ENCODE results near the gene PKN2. TPM values are rescaled to one million over a fixed set of nuclear protein-coding genes. Genes with fewer than 3 reads are reported as not detected.
"Not testable (repeated sequence)": the region's sequence is repeated elsewhere in the genome, so short reads cannot be mapped to it uniquely, and the experiment has no call there.

The PKN2 gene
- polyA plus RNA-seq, 3 donors: 6.9 to 23.0 (median 8.7) TPM

DNA sequence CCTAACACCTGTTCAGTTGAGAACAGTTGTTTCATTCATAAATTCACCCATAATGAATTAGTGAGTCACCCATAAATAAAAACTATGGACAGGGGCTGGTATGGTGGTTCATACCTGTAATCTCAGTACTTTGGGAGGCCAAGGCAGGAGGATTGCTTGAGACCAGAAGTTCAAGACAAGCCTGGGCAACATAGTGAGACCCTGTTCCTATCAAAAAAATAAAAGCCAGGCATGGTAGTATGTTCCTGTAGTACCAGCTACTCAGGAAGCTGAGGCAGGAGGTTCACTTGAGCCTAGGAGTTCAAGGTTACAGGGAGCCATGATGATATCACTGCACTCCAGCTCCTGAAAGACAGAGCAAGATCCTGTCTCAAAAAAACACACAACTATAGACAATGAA is 128.3 kb downstream of the PKN2 start:
- no peaks in the 10 kb centered on the region for H3K79me2 ChIP-seq (ENCODE audit: insufficient read depth, low read length)
- H3K36me3 ChIP-seq (replicated peaks in 1 of 2; ENCODE audit: control insufficient read depth in 1 of 2, insufficient read depth in 2 of 2, low read length in 2 of 2): peaks cover 70 to 89% of the 10 kb centered on the region in 2 donors
- H3K4me2 ChIP-seq (replicated peaks; ENCODE audit: extremely low read depth, low read length, poor library complexity, severe bottlenecking): no peak overlapping the region
- H3K27me3 ChIP-seq (ENCODE audit: control insufficient read depth in 2 of 2, insufficient read depth in 2 of 2, low read length in 2 of 2): no peaks in the 10 kb centered on the region
- H3K4me1 ChIP-seq (ENCODE audit: control insufficient read depth in 1 of 2, insufficient read depth in 2 of 2, low read length in 2 of 2): no peaks in the 10 kb centered on the region
- TF ChIP-seq CTCF (IDR thresholded peaks at IDR 0.05): no peak
- intact Hi-C loops (cut with micrococcal nuclease): no loop called here
- no peak overlapping the region for H3K4me3 ChIP-seq (replicated peaks in 1 of 3; ENCODE audit: low read depth in 2 of 3, low read length in 3 of 3)
- no peaks in the 10 kb centered on the region for H3K9me3 ChIP-seq (replicated peaks in 1 of 2; ENCODE audit: control insufficient read depth in 1 of 2, insufficient read depth in 1 of 2, low read length in 2 of 2)
- no peak overlapping the region for H2AFZ ChIP-seq (ENCODE audit: insufficient read depth, low read depth, low read length, poor library complexity, severe bottlenecking)
- H3K4me3 Mint-ChIP-seq: no peak overlapping the region
- DNase-seq: no peak
- H3K27ac ChIP-seq (ENCODE audit: low read depth in 1 of 2, low read length in 2 of 2): no peak overlapping the region
- no peaks in the 10 kb centered on the region for H3K27me3 Mint-ChIP-seq (ENCODE audit: low read depth in 3 of 3)
- no peaks in the 10 kb centered on the region for H4K20me1 ChIP-seq (ENCODE audit: insufficient read depth, low read length)
- H3K4me1 Mint-ChIP-seq: no peaks in the 10 kb centered on the region
- peak overlapping the region in 1 of 7 donors; percentile 43 for H3K27ac Mint-ChIP-seq
- peaks cover 45 to 78% of the 10 kb centered on the region in 2 donors for H3K36me3 Mint-ChIP-seq
- no peak overlapping the region for H3K9ac ChIP-seq (ENCODE audit: insufficient read depth, low read length, poor library complexity, severe bottlenecking)
- H3K9me3 Mint-ChIP-seq: peaks cover 0 to 8% (median 5%) of the 10 kb centered on the region in 7 donors

- H3K9me3 ChIP-seq (replicated peaks in 1 of 2; ENCODE audit: control insufficient read depth in 1 of 2, insufficient read depth in 1 of 2, low read length in 2 of 2): no peaks in the 10 kb centered on the region
- no peak for DNase-seq
- H3K4me3 Mint-ChIP-seq: no peak overlapping the region
- H3K79me2 ChIP-seq (ENCODE audit: insufficient read depth, low read length): no peaks in the 10 kb centered on the region
- H3K4me2 ChIP-seq (replicated peaks; ENCODE audit: extremely low read depth, low read length, poor library complexity, severe bottlenecking): no peak overlapping the region
- no peak overlapping the region for H2AFZ ChIP-seq (ENCODE audit: insufficient read depth, low read depth, low read length, poor library complexity, severe bottlenecking)
- TF ChIP-seq CTCF (IDR thresholded peaks at IDR 0.05): no peak
- intact Hi-C loops (cut with micrococcal nuclease): no loop called here
- H3K4me1 ChIP-seq (ENCODE audit: control insufficient read depth in 1 of 2, insufficient read depth in 2 of 2, low read length in 2 of 2): no peaks in the 10 kb centered on the region
- H3K4me1 Mint-ChIP-seq: no peaks in the 10 kb centered on the region
- 100% methylated on average over 1 of the region's 1 CpG for WGBS (ENCODE audit: insufficient coverage)
- no peaks in the 10 kb centered on the region for H3K27me3 Mint-ChIP-seq (ENCODE audit: low read depth in 3 of 3)
- H4K20me1 ChIP-seq (ENCODE audit: insufficient read depth, low read length): no peaks in the 10 kb centered on the region
- no peak overlapping the region for H3K27ac Mint-ChIP-seq
- peaks cover 0 to 11% (median 7%) of the 10 kb centered on the region in 7 donors for H3K9me3 Mint-ChIP-seq
- no peak overlapping the region for H3K27ac ChIP-seq (ENCODE audit: low read depth in 1 of 2, low read length in 2 of 2)
- H3K36me3 Mint-ChIP-seq: peaks cover 52 to 81% of the 10 kb centered on the region in 2 donors
- H3K4me3 ChIP-seq (replicated peaks in 1 of 3; ENCODE audit: low read depth in 2 of 3, low read length in 3 of 3): no peak overlapping the region
- H3K9ac ChIP-seq (ENCODE audit: insufficient read depth, low read length, poor library complexity, severe bottlenecking): no peak overlapping the region
- H3K36me3 ChIP-seq (replicated peaks in 1 of 2; ENCODE audit: control insufficient read depth in 1 of 2, insufficient read depth in 2 of 2, low read length in 2 of 2): peaks cover 65 to 83% of the 10 kb centered on the region in 2 donors
- no peaks in the 10 kb centered on the region for H3K27me3 ChIP-seq (ENCODE audit: control insufficient read depth in 2 of 2, insufficient read depth in 2 of 2, low read length in 2 of 2)
These were observed 129.4 kb downstream of the PKN2 start for GRCh38 chr1:88813471-88813870.

- H3K27me3 ChIP-seq (ENCODE audit: control insufficient read depth in 2 of 2, insufficient read depth in 2 of 2, low read length in 2 of 2); H3K9me3 ChIP-seq (replicated peaks in 1 of 2; ENCODE audit: control insufficient read depth in 1 of 2, insufficient read depth in 1 of 2, low read length in 2 of 2); H3K4me2 ChIP-seq (replicated peaks; ENCODE audit: extremely low read depth, low read length, poor library complexity, severe bottlenecking); H4K20me1 ChIP-seq (ENCODE audit: insufficient read depth, low read length); DNase-seq; H3K4me1 Mint-ChIP-seq; H3K4me3 Mint-ChIP-seq; H3K27me3 Mint-ChIP-seq (ENCODE audit: low read depth in 3 of 3); H3K9ac ChIP-seq (ENCODE audit: insufficient read depth, low read length, poor library complexity, severe bottlenecking); H2AFZ ChIP-seq (ENCODE audit: insufficient read depth, low read depth, low read length, poor library complexity, severe bottlenecking); H3K27ac ChIP-seq (ENCODE audit: low read depth in 1 of 2, low read length in 2 of 2); H3K4me3 ChIP-seq (replicated peaks in 1 of 3; ENCODE audit: low read depth in 2 of 3, low read length in 3 of 3); intact Hi-C loops (cut with micrococcal nuclease); H3K4me1 ChIP-seq (ENCODE audit: control insufficient read depth in 1 of 2, insufficient read depth in 2 of 2, low read length in 2 of 2); H3K79me2 ChIP-seq (ENCODE audit: insufficient read depth, low read length): not testable (repeated sequence)
- H3K36me3 ChIP-seq (replicated peaks in 1 of 2; ENCODE audit: control insufficient read depth in 1 of 2, insufficient read depth in 2 of 2, low read length in 2 of 2): peaks cover 41 to 68% of the 10 kb centered on the region in 2 donors
- 100% methylated on average over 1 of the region's 3 CpGs for WGBS (ENCODE audit: insufficient coverage)
- H3K36me3 Mint-ChIP-seq: peaks cover 49 to 75% of the 10 kb centered on the region in 2 donors
- peak overlapping the region in 1 of 7 donors; percentile 21 for H3K27ac Mint-ChIP-seq
- peaks cover 0 to 11% (median 8%) of the 10 kb centered on the region in 7 donors for H3K9me3 Mint-ChIP-seq
These were observed 135.6 kb downstream of the PKN2 start for GRCh38 chr1:88819642-88820041.

All from CD14-positive monocyte (primary cell).